ENCODE data around the gene C17orf114.
A peak's percentile ranks its signal among the peaks of the same experiment; 100 is the strongest.
"Not testable (repeated sequence)": the region's sequence is repeated elsewhere in the genome, so short reads cannot be mapped to it uniquely, and the experiment has no call there.

C17orf114 gene

GRCh38 chr17:4833941-4834680 is 32.0 kb upstream of the C17orf114 start:
- Histone ChIP-seq H3K36me3 (peaks cover 0 to 11% of the 10 kb centered on the region in 2 donors), H3K4me3 (peak overlapping the region; percentile 68 to 97), H3K27me3 (no peaks in the 10 kb centered on the region), H3K9me3 (no peaks in the 10 kb centered on the region), H3K27ac (peak overlapping the region; percentile 82 to 85), H3K4me1 (peaks cover 17 to 47% of the 10 kb centered on the region in 2 donors)
- peak in 3 of 4 donors; percentile 48 to 77 (median 63) for DNase-seq
- intact Hi-C loops (cut with DNase I): no loop called here
- TF ChIP-seq, protein P1, sequence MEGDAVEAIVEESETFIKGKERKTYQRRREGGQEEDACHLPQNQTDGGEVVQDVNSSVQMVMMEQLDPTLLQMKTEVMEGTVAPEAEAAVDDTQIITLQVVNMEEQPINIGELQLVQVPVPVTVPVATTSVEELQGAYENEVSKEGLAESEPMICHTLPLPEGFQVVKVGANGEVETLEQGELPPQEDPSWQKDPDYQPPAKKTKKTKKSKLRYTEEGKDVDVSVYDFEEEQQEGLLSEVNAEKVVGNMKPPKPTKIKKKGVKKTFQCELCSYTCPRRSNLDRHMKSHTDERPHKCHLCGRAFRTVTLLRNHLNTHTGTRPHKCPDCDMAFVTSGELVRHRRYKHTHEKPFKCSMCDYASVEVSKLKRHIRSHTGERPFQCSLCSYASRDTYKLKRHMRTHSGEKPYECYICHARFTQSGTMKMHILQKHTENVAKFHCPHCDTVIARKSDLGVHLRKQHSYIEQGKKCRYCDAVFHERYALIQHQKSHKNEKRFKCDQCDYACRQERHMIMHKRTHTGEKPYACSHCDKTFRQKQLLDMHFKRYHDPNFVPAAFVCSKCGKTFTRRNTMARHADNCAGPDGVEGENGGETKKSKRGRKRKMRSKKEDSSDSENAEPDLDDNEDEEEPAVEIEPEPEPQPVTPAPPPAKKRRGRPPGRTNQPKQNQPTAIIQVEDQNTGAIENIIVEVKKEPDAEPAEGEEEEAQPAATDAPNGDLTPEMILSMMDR (IDR thresholded peaks at IDR 0.05): no peak
- ATAC-seq: peak; percentile 35

GRCh38 chr17:4833178-4833940 is 31.2 kb upstream of the C17orf114 start, which contains the start of gene MINK1:
Gene MINK1, plus strand, starts transcription at chr17:4833340. Its CDS starts 244 bp downstream, at chr17:4833584.
- H3K4me1 ChIP-seq: peaks cover 17 to 47% of the 10 kb centered on the region in 2 donors
- intact Hi-C loops (cut with DNase I): no loop called here
- ATAC-seq: peak; percentile 96

GRCh38 chr17:4832829-4833177 is 30.7 kb upstream of the C17orf114 start:
- H3K36me3 ChIP-seq; H3K9me3 ChIP-seq; H3K27me3 ChIP-seq; intact Hi-C loops (cut with DNase I); DNase-seq: not testable (repeated sequence)
- peak; percentile 2 for ATAC-seq
- Histone ChIP-seq H3K27ac (peak overlapping the region; percentile 82 to 85), H3K4me3 (peak overlapping the region; percentile 68 to 97), H3K4me1 (peaks cover 15 to 42% of the 10 kb centered on the region in 2 donors)

More at GRCh38 chr17:4833178-4833940, 31.2 kb upstream of the C17orf114 start, which contains the start of gene MINK1:
- TF ChIP-seq, protein P1 (IDR thresholded peaks at IDR 0.05): no peak
- H3K27me3 ChIP-seq: no peaks in the 10 kb centered on the region
- H3K4me3 ChIP-seq: peak within 1 kb of the TSS; percentile 68 to 97
- H3K27ac ChIP-seq: peak within 1 kb of the TSS; percentile 82 to 85
- peak; percentile 90 to 99 (median 96) for DNase-seq
- peaks cover 0 to 7% of the 10 kb centered on the region in 2 donors for H3K36me3 ChIP-seq
- no peaks in the 10 kb centered on the region for H3K9me3 ChIP-seq

GRCh38 chr17:4827399-4827798 is 25.3 kb upstream of the C17orf114 start:
- ATAC-seq: no peak
- TF ChIP-seq, protein P1 (IDR thresholded peaks at IDR 0.05): no peak
- intact Hi-C loops (cut with DNase I): no loop called here
- Histone ChIP-seq H3K27ac (no peak overlapping the region), H3K4me3 (no peak overlapping the region), H3K27me3 (no peaks in the 10 kb centered on the region), H3K36me3 (peaks cover 0 to 12% of the 10 kb centered on the region in 2 donors), H3K4me1 (no peaks in the 10 kb centered on the region), H3K9me3 (no peaks in the 10 kb centered on the region)
- no peak for DNase-seq

GRCh38 chr17:4823373-4824089 is 21.4 kb upstream of the C17orf114 start:
- ATAC-seq: peak; percentile 93
- Histone ChIP-seq H3K4me3 (no peak overlapping the region), H3K4me1 (no peaks in the 10 kb centered on the region), H3K27me3 (no peaks in the 10 kb centered on the region), H3K9me3 (no peaks in the 10 kb centered on the region), H3K36me3 (peaks cover 0 to 42% of the 10 kb centered on the region in 2 donors), H3K27ac (no peak overlapping the region)
- DNase-seq: no peak
- TF ChIP-seq, protein P1 (IDR thresholded peaks at IDR 0.05): no peak
- intact Hi-C loops (cut with DNase I): no loop called here

Measured in left lung (tissue), 4 donors.